Thyroid gland (tissue), 4 donors: ENCODE measurements around the gene OXCT2.

Experiments
- POLR2A ChIP-seq, 2 donors: fragments of 450-650 bp; IDR thresholded peaks; one replicate each; pipeline ENCODE4 v1.6.1; 2017; ENCODE audit warnings: antibody characterized with exemption in 2 of 2, mild to moderate bottlenecking in 2 of 2, moderate library complexity in 1 of 2
- TF ChIP-seq, protein P1 (sequence below), 6 experiments: fragments of 200-600 bp in 3 of 6; fragments of 450-650 bp in 3 of 6; sonication (generic) in 3 of 6; IDR thresholded peaks; one replicate each; pipeline ENCODE4 v1.5.1; 2016 to 2019; ENCODE audit warnings: antibody characterized with exemption in 6 of 6, mild to moderate bottlenecking in 2 of 6, inconsistent platforms in 1 of 6, moderate library complexity in 1 of 6

DNA sequence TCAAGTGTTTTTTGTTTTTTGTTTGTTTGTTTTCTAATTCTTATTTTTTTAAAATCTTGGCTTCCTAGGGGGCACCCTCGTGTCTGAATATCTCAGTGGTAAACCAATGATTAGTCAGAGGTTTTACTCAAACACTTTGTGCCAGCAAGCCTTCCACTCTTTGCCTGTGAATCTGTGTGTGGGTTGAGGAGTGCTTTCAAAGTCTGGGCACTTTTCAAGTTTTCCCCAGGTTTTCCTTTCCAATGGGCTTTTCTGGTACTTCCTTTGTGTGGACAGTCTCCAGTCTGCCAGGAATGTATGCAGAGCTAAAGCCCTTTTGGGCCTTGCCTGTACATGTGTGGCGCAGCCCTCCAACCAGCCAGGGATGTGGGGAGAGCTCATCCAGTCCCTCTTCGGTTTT lies 42.1 kb downstream of the OXCT2 start:
- TF ChIP-seq, protein P1, sequence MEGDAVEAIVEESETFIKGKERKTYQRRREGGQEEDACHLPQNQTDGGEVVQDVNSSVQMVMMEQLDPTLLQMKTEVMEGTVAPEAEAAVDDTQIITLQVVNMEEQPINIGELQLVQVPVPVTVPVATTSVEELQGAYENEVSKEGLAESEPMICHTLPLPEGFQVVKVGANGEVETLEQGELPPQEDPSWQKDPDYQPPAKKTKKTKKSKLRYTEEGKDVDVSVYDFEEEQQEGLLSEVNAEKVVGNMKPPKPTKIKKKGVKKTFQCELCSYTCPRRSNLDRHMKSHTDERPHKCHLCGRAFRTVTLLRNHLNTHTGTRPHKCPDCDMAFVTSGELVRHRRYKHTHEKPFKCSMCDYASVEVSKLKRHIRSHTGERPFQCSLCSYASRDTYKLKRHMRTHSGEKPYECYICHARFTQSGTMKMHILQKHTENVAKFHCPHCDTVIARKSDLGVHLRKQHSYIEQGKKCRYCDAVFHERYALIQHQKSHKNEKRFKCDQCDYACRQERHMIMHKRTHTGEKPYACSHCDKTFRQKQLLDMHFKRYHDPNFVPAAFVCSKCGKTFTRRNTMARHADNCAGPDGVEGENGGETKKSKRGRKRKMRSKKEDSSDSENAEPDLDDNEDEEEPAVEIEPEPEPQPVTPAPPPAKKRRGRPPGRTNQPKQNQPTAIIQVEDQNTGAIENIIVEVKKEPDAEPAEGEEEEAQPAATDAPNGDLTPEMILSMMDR (IDR thresholded peaks at IDR 0.05): no peak
- TF ChIP-seq POLR2A (IDR thresholded peaks at IDR 0.05): no peak
